HG03460 (cell line): Measurements from ENCODE around the gene KIAA0408.
"Not testable (repeated sequence)": the region's sequence is repeated elsewhere in the genome, so short reads cannot be mapped to it uniquely, and the experiment has no call there.

Source experiments
- ATAC-seq: cut with Tn5 transposase; IDR thresholded peaks from one replicate; pipeline ENCODE4 v1.9.1; 2021; ENCODE audit not compliant: unreplicated experiment

The KIAA0408 gene

GRCh38 chr6:127420556-127420955, 38.6 kb downstream of the KIAA0408 start:
- ATAC-seq, result peak; percentile 99

DNA sequence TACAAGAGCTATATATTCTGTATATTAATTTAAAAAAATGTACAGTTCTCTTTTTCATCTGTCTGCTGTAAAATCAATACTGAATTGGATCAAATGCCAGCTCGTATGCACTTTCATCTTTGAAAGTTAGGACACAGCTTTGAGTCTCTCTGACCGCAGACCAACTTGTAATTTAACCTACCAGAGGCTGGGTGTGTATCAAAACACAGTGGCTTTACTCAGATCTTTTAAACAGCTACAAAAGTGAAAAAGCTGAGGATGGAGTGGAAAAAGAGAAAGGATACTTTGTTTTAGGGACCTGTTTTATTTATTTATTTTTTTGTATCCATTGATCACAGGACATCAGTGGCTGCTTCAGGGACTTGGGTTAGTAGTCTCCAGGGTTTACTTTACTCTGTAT, 44.1 kb downstream of the KIAA0408 start:
- no peak for ATAC-seq

DNA sequence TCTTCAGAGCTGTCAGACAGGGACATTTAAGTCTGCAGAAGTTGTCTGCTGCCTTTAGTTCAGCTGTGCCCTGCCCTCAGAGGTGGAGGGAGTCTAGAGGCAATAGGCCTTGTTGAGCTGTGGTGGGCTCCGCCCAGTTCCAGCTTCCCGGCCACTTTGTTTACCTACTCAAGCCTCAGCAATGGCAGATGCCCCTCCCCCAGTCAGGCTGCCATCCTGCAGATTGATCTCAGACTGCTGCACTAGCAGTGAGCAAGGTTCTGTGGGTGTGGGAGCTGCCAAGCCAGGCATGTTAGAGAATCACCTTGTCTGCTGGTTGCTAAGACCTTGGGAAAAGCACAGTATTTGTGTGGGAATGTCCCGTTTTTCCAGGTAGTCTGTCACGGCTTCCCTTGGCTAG, 46.1 kb downstream of the KIAA0408 start:
- not testable (repeated sequence) for ATAC-seq

DNA sequence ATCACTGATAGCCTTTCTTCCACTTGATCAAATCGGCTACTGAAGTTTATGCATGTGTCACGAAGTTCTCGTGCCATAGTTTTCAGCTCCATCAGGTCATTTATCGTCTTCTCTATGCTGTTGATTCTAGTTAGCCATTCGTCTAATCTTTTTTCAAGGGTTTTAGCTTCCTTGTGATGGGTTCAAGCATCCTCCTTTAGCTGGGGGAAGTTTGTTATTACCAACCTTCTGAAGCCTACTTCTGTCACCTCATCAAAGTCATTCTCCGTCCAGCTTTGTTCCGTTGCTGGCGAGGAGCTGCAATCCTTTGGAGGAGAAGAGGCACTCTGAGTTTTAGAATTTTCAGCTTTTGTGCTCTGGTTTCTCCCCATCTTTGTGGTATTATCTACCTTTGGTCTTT, 47.2 kb downstream of the KIAA0408 start:
- not testable (repeated sequence) for ATAC-seq
